K562 (cell line): ENCODE results near the gene HSPA14. TPM values are rescaled to one million over a fixed set of nuclear protein-coding genes. Genes with fewer than 3 reads are reported as not detected.

Experiments used
- ATAC-seq: fragments of 200-7000 bp; cut with Tn5 transposase; 3 replicates; pipeline ENCODE4 v1.9.1; 2020; ENCODE audit warnings: moderate library complexity
- BruUV-seq: library from RNA; stranded (reverse); fragments of 400-500 nt; replicated peaks from 2 replicates; lab custom pipeline; 2021; lab: Mats Ljungman, UMichigan
- CTCF ChIA-PET: fragments of 300-600 bp; formaldehyde crosslinking; extraction: SDS; loops from one replicate; lab custom pipeline; 2021; ENCODE audit warnings: low intra/inter-chr PET ratio; lab: Yijun Ruan, JAX
- POLR2A ChIA-PET: fragments of 300-600, 350-650 bp; sonication (Branson Sonifier 250); formaldehyde crosslinking; extraction: SDS; loops from one replicate; lab custom pipeline; 2021; ENCODE audit warnings: antibody characterized with exemption, inconsistent platforms; lab: Yijun Ruan, JAX
- DNase-seq, 4 experiments: peaks; one replicate each; pipeline versions ENCODE4 v3.0.0 to v3.0.0-alpha.2; 2011 to 2018; ENCODE audit warnings: low spot score in 3 of 4, mixed read lengths in 3 of 4; ENCODE audit errors: extremely low read depth in 1 of 4
- FAIRE-seq: peaks from 2 replicates; lab custom pipeline; 2011; peaks lifted over from hg19 to GRCh38; lab: Jason Lieb, UNC
- H2AFZ ChIP-seq: 2 replicates; pipeline ENCODE4 v1.6.0; 2011; ENCODE audit warnings: low read depth, low read length, control low read depth, inconsistent platforms
- H3K27ac ChIP-seq: fragments of 200-600 bp; 3 replicates; pipeline ENCODE4 v1.8.0; 2011; ENCODE audit warnings: low read depth, mild to moderate bottlenecking, control low read depth, inconsistent platforms, low read length, moderate library complexity, mixed read lengths; ENCODE audit errors: extremely low read depth
- H3K27me3 ChIP-seq, 2 experiments: fragments of 300-600 bp in 1 of 2; 2 replicates in 1 of 2; 3 replicates in 1 of 2; pipeline versions ENCODE4 v1.6.0 to v1.8.0; 2011; ENCODE audit warnings: inconsistent platforms in 2 of 2, low read length in 2 of 2, mild to moderate bottlenecking in 1 of 2, mixed read lengths in 1 of 2, moderate library complexity in 1 of 2; ENCODE audit not compliant: control insufficient read depth in 2 of 2, insufficient read depth in 2 of 2
- H3K36me3 ChIP-seq: fragments of 300-600 bp; 3 replicates; pipeline ENCODE4 v1.8.0; 2011; ENCODE audit warnings: mild to moderate bottlenecking, low read length, inconsistent platforms; ENCODE audit not compliant: control insufficient read depth, insufficient read depth
- H3K4me1 ChIP-seq, 2 experiments: fragments of 200-600 bp in 1 of 2; replicated peaks in 1 of 2; 2 replicates in 1 of 2; 3 replicates in 1 of 2; pipeline versions ENCODE4 v1.5.1 to v1.8.0; 2011; ENCODE audit warnings: inconsistent platforms in 2 of 2, low read length in 2 of 2, mild to moderate bottlenecking in 1 of 2, mixed read lengths in 1 of 2, moderate library complexity in 1 of 2; ENCODE audit not compliant: control insufficient read depth in 2 of 2, insufficient read depth in 2 of 2
- H3K4me2 ChIP-seq: 2 replicates; pipeline ENCODE4 v1.6.1; 2011; ENCODE audit warnings: low read length, control low read depth, inconsistent platforms, mixed read lengths; ENCODE audit not compliant: insufficient read depth
- H3K4me3 ChIP-seq: fragments of 200-600 bp; sonication (generic), shearing (Covaris generic); 2 replicates; pipeline ENCODE4 v1.5.1; 2016; ENCODE audit warnings: control low read depth, inconsistent platforms
- H3K79me2 ChIP-seq: fragments of 200-600 bp; 3 replicates; pipeline ENCODE4 v1.8.0; 2011; ENCODE audit warnings: low read length, inconsistent platforms; ENCODE audit not compliant: control insufficient read depth, insufficient read depth
- H3K9ac ChIP-seq, 2 experiments: 2 replicates each; pipeline versions ENCODE4 v1.6.0 to v1.6.1; 2011; ENCODE audit warnings: low read depth in 2 of 2, low read length in 2 of 2, control low read depth in 1 of 2, inconsistent platforms in 1 of 2, mild to moderate bottlenecking in 1 of 2, mixed read lengths in 1 of 2; ENCODE audit not compliant: insufficient read depth in 1 of 2
- H3K9me1 ChIP-seq: one replicate; pipeline ENCODE4 v1.6.0; 2011; ENCODE audit warnings: inconsistent platforms, mild to moderate bottlenecking, low read length, moderate library complexity; ENCODE audit not compliant: control insufficient read depth, insufficient read depth
- H3K9me3 ChIP-seq: replicated peaks from 2 replicates; pipeline ENCODE4 v1.5.1; 2011; ENCODE audit warnings: low read depth, low read length, inconsistent platforms; ENCODE audit not compliant: control insufficient read depth, insufficient read depth
- H4K20me1 ChIP-seq: replicated peaks from 2 replicates; pipeline ENCODE4 v1.6.1; 2011; ENCODE audit warnings: low read length, inconsistent platforms, mixed read lengths; ENCODE audit not compliant: control insufficient read depth, insufficient read depth
- CHD1 ChIP-seq: fragments of 200-600 bp; sonication (generic); IDR thresholded peaks from one replicate; pipeline ENCODE4 v1.6.1; 2012; ENCODE audit warnings: mild to moderate bottlenecking, moderate library complexity, low read length, inconsistent platforms
- FOXK2 ChIP-seq, 2 experiments: fragments of 450-650 bp; IDR thresholded peaks in 1 of 2; conservative IDR thresholded peaks in 1 of 2; 2 replicates each; pipeline ENCODE4 v1.6.1; 2016; ENCODE audit warnings: low read depth in 2 of 2, mild to moderate bottlenecking in 1 of 2
- HDAC2 ChIP-seq: fragments of 450-650 bp; IDR thresholded peaks from 2 replicates; pipeline ENCODE4 v1.6.1; 2016; ENCODE audit warnings: mild to moderate bottlenecking
- KAT2B ChIP-seq: IDR thresholded peaks from one replicate; pipeline ENCODE4 v1.6.1; 2012; ENCODE audit warnings: low read depth, mild to moderate bottlenecking, control low read depth, inconsistent platforms, low read length, moderate library complexity
- KLF13 ChIP-seq: fragments of 450-650 bp; IDR thresholded peaks from 2 replicates; pipeline ENCODE4 v1.6.1; 2016; ENCODE audit warnings: missing genetic modification characterization, low read depth, mild to moderate bottlenecking, missing compliant biosample characterization, moderate library complexity, borderline replicate concordance
- ZNF785 ChIP-seq: fragments of 250-450 bp; sonication (Bioruptor Pico); IDR thresholded peaks from 2 replicates; pipeline ENCODE4 v1.4.0; 2020; ENCODE audit warnings: mild to moderate bottlenecking
- WGBS: fragments of 100-300 bp; shearing (Covaris generic); methylation state at CpG from one replicate; pipeline ENCODE4 v1.1.6; 2016; ENCODE audit warnings: low coverage, mixed read lengths; ENCODE audit not compliant: insufficient coverage; ENCODE audit errors: missing lambda C conversion rate; 5-methylcytosine and 5-hydroxymethylcytosine counted together
- in situ Hi-C: fragments of 300-500 bp; cut with MboI; formaldehyde crosslinking; loops from 4 replicates; pipeline ENCODE4 v1.15.0; 2018; ENCODE audit warnings: inconsistent platforms, mixed read lengths
- intact Hi-C: fragments of 100-400 bp; cut with micrococcal nuclease; formaldehyde crosslinking; loops from 2 replicates; pipeline ENCODE4 v1.14.2; 2022
- polyA plus RNA-seq, 8 experiments: library from polyadenylated mRNA; depleted of rRNA in 4 of 8; stranded (reverse) in 5 of 8; unstranded in 3 of 8; fragments of >200 nt; fragmentation: Nextera tagmentation in 2 of 8; fragmentation: Illumina TruSeq in 1 of 8; extraction: Ambion mirVana in 2 of 8; extraction: Trizol in 1 of 8; gene quantifications; 2 replicates each; pipeline versions ENCODE4 v1.2.1 to v1.2.3, GENCODE V29; 2011 to 2014; ENCODE audit warnings: inconsistent platforms in 1 of 8, missing spikeins in 1 of 8
- total RNA-seq, 7 experiments: library from RNA; depleted of rRNA in 6 of 7; stranded (reverse); fragments of >200 nt in 6 of 7; fragmentation: Illumina TruSeq in 2 of 7; extraction: Trizol in 2 of 7; gene quantifications; 2 replicates each; pipeline versions ENCODE4 v1.2.1 to v1.2.3, GENCODE V29; 2011 to 2021; ENCODE audit warnings: low replicate concordance in 1 of 7
- TF ChIP-seq, protein P1 (sequence below), 2 experiments: fragments of 450-650 bp; IDR thresholded peaks; 2 replicates each; pipeline ENCODE4 v1.6.1; 2016

Gene HSPA14
- total and polyA plus RNA-seq, 9 of the 15 experiments (the other 6 are each of a cell fraction or from before 2014, with no cell fraction given): 41.9 to 75.0 (median 63.2) TPM

DNA sequence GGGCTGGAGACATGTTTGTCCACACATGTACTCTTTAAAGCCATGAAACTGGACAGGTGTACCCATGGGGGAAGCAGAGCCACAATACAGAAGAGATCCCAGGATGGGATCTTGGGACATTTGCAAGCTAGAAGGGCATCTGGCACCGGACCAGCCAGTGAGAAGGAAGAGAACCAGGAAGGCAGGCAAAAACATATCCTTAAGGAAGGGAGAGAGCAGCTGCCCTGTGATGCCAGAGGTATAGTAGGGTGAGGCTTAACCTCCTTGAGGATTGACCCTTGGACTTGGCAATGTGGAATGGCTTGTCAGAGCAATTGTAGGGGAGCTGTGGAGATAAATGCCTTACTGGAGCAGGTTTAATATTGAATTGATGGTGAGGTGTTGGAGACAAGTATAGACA lies 22.7 kb downstream of the HSPA14 start:
- in situ Hi-C loops: no loop called here
- TF ChIP-seq KLF13 (tag) (no peak), KAT2B (no peak), CHD1 (no peak), HDAC2 (no peak), ZNF785 (CRISPR knock-in tag) (no peak), FOXK2 (conservative IDR thresholded peaks at IDR 0.05 in 1 of 2, IDR thresholded peaks at IDR 0.05 in 1 of 2; ENCODE audit: low read depth in 2 of 2) (no peak)
- TF ChIP-seq, protein P1, sequence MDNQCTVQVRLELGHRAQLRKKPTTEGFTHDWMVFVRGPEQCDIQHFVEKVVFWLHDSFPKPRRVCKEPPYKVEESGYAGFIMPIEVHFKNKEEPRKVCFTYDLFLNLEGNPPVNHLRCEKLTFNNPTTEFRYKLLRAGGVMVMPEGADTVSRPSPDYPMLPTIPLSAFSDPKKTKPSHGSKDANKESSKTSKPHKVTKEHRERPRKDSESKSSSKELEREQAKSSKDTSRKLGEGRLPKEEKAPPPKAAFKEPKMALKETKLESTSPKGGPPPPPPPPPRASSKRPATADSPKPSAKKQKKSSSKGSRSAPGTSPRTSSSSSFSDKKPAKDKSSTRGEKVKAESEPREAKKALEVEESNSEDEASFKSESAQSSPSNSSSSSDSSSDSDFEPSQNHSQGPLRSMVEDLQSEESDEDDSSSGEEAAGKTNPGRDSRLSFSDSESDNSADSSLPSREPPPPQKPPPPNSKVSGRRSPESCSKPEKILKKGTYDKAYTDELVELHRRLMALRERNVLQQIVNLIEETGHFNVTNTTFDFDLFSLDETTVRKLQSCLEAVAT (IDR thresholded peaks at IDR 0.05): no peak
- peaks cover 47% of the 10 kb centered on the region; the same call in 2 of the 3 replicates for H3K36me3 ChIP-seq
- H3K9me1 ChIP-seq: no peaks in the 10 kb centered on the region
- DNase-seq: no peak
- no peak for FAIRE-seq
- BruUV-seq: no TSS peak
- 100% methylated on average over 1 of the region's 1 CpG for WGBS
- no peak overlapping the region for H3K27ac ChIP-seq
- no peaks in the 10 kb centered on the region for H3K79me2 ChIP-seq
- no peaks in the 10 kb centered on the region for H3K27me3 ChIP-seq
- ChIA-PET CTCF (no interaction called here), POLR2A (interaction anchor here (0.6 to 1.7 kb wide), 4 partner anchors 13 to 95 kb away, joined by 3 to 6 read pairs (median 4); no protein-coding TSS in a partner anchor)
- no peaks in the 10 kb centered on the region for H3K9me3 ChIP-seq
- H3K9ac ChIP-seq: peak overlapping the region in 1 of 2 experiments; percentile 60; a peak in 1 of 4 replicates
- no peak overlapping the region for H3K4me2 ChIP-seq
- H3K4me3 ChIP-seq: no peak overlapping the region
- H3K4me1 ChIP-seq: no peaks in the 10 kb centered on the region
- no peaks in the 10 kb centered on the region; the same call in 1 of the 2 replicates for H4K20me1 ChIP-seq
- intact Hi-C loops: no loop called here
- no peak for ATAC-seq
- H2AFZ ChIP-seq: no peak overlapping the region
